HG03342 (cell line): Measurements from ENCODE around the gene PLEKHA8.

Experiments used
- ATAC-seq: cut with Tn5 transposase; IDR thresholded peaks from one replicate; pipeline ENCODE4 v1.9.1; 2021; ENCODE audit warnings: mild to moderate bottlenecking, moderate library complexity; ENCODE audit not compliant: unreplicated experiment

PLEKHA8 gene

GRCh38 chr7:30028216-30028748 is at the start of gene PLEKHA8:
TSS of gene PLEKHA8 (plus strand) at chr7:30028412. CDS start at chr7:30028763, 351 bp downstream.
- ATAC-seq, result peak; percentile 41

GRCh38 chr7:29980151-29980550 is 48.1 kb upstream of the PLEKHA8 start:
- no peak for ATAC-seq

GRCh38 chr7:29987083-29987482 is 41.1 kb upstream of the PLEKHA8 start:
- ATAC-seq, result no peak

- no peak for ATAC-seq
Measured at GRCh38 chr7:29987811-29988317, 40.3 kb upstream of the PLEKHA8 start.

- ATAC-seq, result peak; percentile 38
Measured at GRCh38 chr7:29988424-29989256, 39.6 kb upstream of the PLEKHA8 start.

GRCh38 chr7:29989257-29989995 is 38.8 kb upstream of the PLEKHA8 start, which contains the start of gene SCRN1:
TSS of gene SCRN1 (minus strand) at chr7:29989801. CDS start at chr7:29969067, 20,734 bp downstream.
- ATAC-seq, result no peak

GRCh38 chr7:29990931-29991330 is 37.3 kb upstream of the PLEKHA8 start:
- ATAC-seq, result no peak

- ATAC-seq, result no peak
Measured at GRCh38 chr7:29991937-29992336, 36.3 kb upstream of the PLEKHA8 start.

- ATAC-seq, result no peak
Measured at GRCh38 chr7:29993140-29993539, 35.1 kb upstream of the PLEKHA8 start.

- no peak for ATAC-seq
Measured at GRCh38 chr7:29995652-29996051, 32.6 kb upstream of the PLEKHA8 start.

- ATAC-seq, result no peak
Measured at GRCh38 chr7:29996321-29996720, 31.9 kb upstream of the PLEKHA8 start.

GRCh38 chr7:29998489-29998888 is 29.7 kb upstream of the PLEKHA8 start:
- ATAC-seq, result no peak

- ATAC-seq, result no peak
Measured at GRCh38 chr7:30001998-30002397, 26.2 kb upstream of the PLEKHA8 start.

GRCh38 chr7:30003098-30003497 is 25.1 kb upstream of the PLEKHA8 start:
- ATAC-seq, result no peak

- no peak for ATAC-seq
Measured at GRCh38 chr7:30005464-30005863, 22.7 kb upstream of the PLEKHA8 start.

GRCh38 chr7:30010021-30010420 is 18.2 kb upstream of the PLEKHA8 start:
- no peak for ATAC-seq

- ATAC-seq, result no peak
Measured at GRCh38 chr7:30012757-30013156, 15.5 kb upstream of the PLEKHA8 start.

GRCh38 chr7:30018451-30018850 is 9.8 kb upstream of the PLEKHA8 start:
- ATAC-seq, result no peak

GRCh38 chr7:30019387-30019786 is 8.8 kb upstream of the PLEKHA8 start:
- ATAC-seq, result no peak

GRCh38 chr7:30019960-30020359 is 8.3 kb upstream of the PLEKHA8 start:
- no peak for ATAC-seq

GRCh38 chr7:30020535-30020934 is 7.7 kb upstream of the PLEKHA8 start:
- no peak for ATAC-seq

- ATAC-seq, result no peak
Measured at GRCh38 chr7:30022991-30023390, 5.2 kb upstream of the PLEKHA8 start.
